Stomach (tissue), 4 donors: Measurements from ENCODE around the gene VIT.

Experiments
- EP300 ChIP-seq: sonication (generic); formaldehyde crosslinking; IDR thresholded peaks from one replicate; pipeline ENCODE4 v1.6.1; 2017; ENCODE audit warnings: antibody characterized with exemption
- POLR2A ChIP-seq, 4 donors: fragments of 450-650 bp; IDR thresholded peaks; one replicate each; pipeline ENCODE4 v1.6.1; 2016; ENCODE audit warnings: antibody characterized with exemption in 4 of 4, control low read depth in 2 of 4, mild to moderate bottlenecking in 1 of 4, moderate library complexity in 1 of 4
- POLR2AphosphoS5 ChIP-seq, 3 donors: sonication (generic); formaldehyde crosslinking; IDR thresholded peaks; one replicate each; pipeline ENCODE4 v1.6.1; 2016; ENCODE audit warnings: antibody characterized with exemption in 3 of 3
- TF ChIP-seq, protein P1 (sequence below), 7 experiments: fragments of 450-650 bp in 4 of 7; fragments of 200-600 bp in 3 of 7; sonication (generic) in 3 of 7; IDR thresholded peaks; one replicate each; pipeline ENCODE4 v1.5.1; 2016 to 2019; ENCODE audit warnings: antibody characterized with exemption in 7 of 7, control low read depth in 2 of 7, mild to moderate bottlenecking in 1 of 7

DNA sequence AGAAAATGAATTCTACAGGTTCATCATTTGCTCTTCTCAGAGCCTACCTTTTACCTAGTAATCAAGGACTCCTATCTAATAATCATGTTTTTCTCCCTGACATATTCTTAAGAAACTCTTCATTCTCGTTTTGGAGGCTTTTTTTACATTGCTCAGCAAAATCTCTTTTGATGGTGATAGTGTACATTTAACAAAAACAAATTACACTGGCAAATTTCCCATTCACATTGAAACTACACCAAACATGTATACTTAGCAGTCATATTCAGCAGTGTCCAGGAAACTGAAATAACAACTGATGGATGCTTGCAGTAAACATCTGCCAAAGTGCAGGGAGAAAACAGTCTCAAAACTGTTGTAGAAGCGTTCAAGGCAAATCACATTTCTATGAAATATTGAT, 4.4 kb upstream of the VIT start:
- TF ChIP-seq, protein P1, sequence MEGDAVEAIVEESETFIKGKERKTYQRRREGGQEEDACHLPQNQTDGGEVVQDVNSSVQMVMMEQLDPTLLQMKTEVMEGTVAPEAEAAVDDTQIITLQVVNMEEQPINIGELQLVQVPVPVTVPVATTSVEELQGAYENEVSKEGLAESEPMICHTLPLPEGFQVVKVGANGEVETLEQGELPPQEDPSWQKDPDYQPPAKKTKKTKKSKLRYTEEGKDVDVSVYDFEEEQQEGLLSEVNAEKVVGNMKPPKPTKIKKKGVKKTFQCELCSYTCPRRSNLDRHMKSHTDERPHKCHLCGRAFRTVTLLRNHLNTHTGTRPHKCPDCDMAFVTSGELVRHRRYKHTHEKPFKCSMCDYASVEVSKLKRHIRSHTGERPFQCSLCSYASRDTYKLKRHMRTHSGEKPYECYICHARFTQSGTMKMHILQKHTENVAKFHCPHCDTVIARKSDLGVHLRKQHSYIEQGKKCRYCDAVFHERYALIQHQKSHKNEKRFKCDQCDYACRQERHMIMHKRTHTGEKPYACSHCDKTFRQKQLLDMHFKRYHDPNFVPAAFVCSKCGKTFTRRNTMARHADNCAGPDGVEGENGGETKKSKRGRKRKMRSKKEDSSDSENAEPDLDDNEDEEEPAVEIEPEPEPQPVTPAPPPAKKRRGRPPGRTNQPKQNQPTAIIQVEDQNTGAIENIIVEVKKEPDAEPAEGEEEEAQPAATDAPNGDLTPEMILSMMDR (IDR thresholded peaks at IDR 0.05), result no peak
- no peak for TF ChIP-seq POLR2A (IDR thresholded peaks at IDR 0.05)
- no peak for TF ChIP-seq POLR2AphosphoS5 (IDR thresholded peaks at IDR 0.05)
- TF ChIP-seq EP300, result no peak
